Testis (tissue), 2 donors: ENCODE results near the gene MPL.

ENCODE experiments used
- CTCF ChIP-seq, 3 experiments: fragments of 450-650 bp in 2 of 3; fragments of 200-600 bp in 1 of 3; sonication (generic) in 1 of 3; IDR thresholded peaks; one replicate each; pipeline ENCODE4 v1.5.1; 2016 to 2019; ENCODE audit warnings: antibody characterized with exemption in 3 of 3, mild to moderate bottlenecking in 2 of 3, moderate library complexity in 1 of 3
- POLR2A ChIP-seq: fragments of 450-650 bp; IDR thresholded peaks from one replicate; pipeline ENCODE4 v1.6.1; 2017; ENCODE audit warnings: antibody characterized with exemption, mild to moderate bottlenecking, moderate library complexity

DNA sequence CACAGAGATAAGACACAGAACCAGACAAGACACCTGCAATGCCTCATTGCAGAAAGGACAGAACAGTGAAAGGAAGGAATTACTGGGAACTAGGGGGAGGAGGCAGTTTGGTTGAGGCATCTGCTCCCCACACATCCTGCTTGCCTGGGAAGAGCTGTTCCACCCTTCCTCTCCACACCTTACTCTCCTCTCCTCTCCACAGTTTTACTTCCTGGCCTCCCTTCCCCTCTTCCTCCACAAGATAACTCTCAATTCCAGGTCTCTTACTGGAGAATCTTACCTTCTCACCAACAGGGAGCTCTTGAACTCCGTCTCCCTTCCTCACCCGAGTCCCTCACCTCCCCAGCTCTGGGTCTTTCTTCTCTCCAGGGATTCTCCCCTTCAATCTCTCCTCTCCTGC is 28.1 kb downstream of the MPL start:
- TF ChIP-seq CTCF (IDR thresholded peaks at IDR 0.05) (no peak), POLR2A (no peak)
